GM21737 (cell line): ENCODE data around the gene ZDHHC7.
"Not testable (repeated sequence)": the region's sequence is repeated elsewhere in the genome, so short reads cannot be mapped to it uniquely, and the experiment has no call there.

Experiments used
- ATAC-seq: cut with Tn5 transposase; IDR thresholded peaks from one replicate; pipeline ENCODE4 v1.9.1; 2021; ENCODE audit warnings: mild to moderate bottlenecking, moderate library complexity; ENCODE audit not compliant: unreplicated experiment

Gene ZDHHC7, protein sequence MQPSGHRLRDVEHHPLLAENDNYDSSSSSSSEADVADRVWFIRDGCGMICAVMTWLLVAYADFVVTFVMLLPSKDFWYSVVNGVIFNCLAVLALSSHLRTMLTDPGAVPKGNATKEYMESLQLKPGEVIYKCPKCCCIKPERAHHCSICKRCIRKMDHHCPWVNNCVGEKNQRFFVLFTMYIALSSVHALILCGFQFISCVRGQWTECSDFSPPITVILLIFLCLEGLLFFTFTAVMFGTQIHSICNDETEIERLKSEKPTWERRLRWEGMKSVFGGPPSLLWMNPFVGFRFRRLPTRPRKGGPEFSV

DNA sequence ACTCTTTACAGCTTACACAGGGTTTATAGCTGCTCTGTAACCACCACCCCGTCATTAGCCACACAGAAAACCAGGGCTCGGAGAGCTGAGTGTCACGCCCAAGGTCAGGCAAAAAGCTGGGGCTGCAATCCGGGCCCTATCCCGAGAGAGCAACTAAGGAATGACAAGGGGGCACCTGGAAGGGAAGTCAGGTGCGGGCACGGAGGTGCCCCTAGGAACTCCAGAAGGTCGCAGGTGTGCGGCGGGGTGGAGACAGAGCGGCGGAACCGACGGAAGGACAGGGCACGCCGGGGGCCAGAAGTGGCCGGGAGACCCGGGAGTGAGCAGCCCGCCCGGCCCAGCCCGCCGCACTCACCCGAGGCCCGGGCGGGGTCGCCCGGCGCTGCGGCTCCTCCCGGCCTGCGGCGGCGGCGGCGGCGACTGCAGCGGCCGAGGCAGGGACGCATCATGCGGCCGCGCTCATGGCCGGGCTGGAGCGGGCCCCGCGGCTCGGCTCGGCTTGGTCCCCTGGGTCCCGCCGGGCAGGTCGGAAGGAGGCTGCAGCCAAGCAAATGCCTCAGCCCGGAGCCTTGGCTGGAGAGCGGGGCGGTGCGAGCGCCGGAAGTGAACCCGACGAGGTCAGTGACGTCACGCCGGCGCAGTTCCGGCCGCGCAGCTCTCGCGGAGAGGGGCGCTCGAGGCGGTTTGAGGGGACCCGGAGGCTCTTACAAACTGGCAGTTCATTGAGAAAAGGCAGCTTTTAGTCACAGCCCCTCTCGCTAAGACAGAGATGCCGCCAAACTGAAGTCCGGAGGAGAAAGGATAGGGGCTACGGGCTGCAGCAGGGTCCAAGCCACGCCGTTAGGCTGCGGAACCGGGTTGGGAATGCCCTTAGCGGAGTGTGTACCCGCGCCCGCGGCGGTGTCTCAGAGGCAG lies at the start of gene ZDHHC7:
TSS of gene ZDHHC7 (minus strand) at position 605 of the 915 bp plus-strand sequence. CDS start 20,917 bp downstream, outside the sequence.
- peak; percentile 89 for ATAC-seq

DNA sequence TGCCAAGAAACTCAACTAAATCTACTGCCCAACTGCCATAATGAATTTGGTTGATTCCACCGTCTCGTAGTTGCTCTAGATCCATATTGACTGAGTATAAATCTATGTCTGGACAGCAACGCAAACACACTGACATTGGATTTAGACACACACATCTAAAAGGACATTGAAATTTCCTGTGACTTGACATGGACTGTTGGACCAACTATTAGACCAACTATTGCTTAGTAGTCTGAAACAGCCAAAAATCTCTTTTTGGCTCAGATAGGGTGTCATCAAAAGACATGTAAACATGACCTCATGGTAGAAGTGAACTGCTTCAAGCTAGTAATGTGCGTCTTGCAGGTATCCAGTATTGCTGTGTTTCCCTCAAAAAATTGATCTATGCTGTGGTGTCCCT lies 47.6 kb upstream of the ZDHHC7 start:
- no peak for ATAC-seq

DNA sequence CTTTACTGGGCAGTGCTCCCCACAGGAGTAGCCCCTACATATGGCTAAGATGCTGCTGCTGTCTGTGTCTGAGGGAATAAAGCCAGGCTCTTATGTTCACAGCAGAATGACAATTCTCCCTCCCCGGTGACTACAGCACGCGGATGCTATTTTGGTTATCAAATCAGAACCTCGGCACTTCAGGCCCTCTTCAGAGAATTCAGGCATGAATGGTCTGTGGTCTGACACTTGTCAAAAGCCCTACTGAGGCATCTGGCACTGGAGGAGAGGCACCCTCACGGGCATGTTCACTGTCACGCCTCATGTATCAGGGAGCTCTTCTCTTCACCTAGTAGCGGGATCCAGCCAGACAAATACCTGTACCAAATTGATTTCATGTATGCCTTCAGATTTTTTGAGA lies 46.6 kb upstream of the ZDHHC7 start:
- no peak for ATAC-seq

DNA sequence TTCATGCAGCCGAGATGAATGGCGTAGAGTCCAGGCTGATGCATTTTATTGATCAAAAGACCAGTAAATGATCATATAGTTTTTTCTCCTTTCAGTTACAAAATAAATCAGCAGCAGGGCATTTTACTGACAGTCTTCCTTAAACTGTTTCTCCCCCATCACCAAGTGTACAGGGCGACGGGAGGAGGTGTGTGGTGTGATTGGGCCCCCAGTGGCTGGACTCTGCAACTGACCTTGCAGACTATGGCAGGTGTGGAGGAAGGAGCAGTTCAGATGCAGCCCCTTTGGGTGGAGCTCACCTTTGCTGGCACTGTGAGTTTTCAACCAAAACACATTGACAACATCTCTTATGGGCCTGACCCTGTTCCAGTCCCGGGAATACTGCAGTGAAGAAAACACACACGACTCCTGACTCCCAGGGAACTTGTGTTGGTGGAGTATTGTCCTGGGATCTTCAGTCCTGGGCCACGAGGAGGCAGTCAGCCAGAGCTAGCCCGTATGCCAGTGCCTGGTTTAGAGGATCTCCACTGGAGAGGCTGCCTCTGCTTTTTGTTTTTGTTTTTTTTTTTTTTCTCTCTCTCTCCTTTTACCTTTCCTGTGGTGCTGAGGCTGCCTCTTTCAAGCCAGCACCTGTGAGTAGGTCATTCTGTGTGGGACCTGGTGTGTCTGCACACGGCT lies 46.0 kb upstream of the ZDHHC7 start:
- ATAC-seq: no peak

DNA sequence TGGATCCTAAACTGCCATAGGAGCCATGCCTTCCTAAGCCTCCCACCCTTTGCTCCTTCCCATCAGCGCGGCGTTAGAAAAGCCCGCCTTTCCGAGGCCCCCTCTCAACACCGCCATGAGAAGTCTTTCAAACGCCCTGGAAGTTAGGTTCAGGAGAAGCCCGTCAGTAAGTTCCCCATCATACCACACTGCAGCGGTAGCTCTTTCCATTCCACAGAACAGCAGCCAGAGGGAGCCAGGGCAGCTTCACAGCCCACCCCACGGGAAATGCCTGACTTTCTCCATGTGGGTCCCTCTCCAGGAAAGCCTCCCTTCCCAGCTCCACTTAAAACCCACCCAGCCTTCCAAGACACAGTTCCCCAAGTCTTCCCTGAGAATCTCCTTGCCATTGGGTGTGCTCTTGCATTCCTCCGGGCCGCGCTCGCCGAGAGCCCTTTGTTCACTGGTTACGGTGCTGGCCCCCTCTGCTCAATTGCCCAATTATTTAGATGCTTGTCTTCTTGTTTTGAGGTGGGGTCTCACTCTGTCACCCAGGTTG lies 44.9 kb upstream of the ZDHHC7 start:
- ATAC-seq: no peak

DNA sequence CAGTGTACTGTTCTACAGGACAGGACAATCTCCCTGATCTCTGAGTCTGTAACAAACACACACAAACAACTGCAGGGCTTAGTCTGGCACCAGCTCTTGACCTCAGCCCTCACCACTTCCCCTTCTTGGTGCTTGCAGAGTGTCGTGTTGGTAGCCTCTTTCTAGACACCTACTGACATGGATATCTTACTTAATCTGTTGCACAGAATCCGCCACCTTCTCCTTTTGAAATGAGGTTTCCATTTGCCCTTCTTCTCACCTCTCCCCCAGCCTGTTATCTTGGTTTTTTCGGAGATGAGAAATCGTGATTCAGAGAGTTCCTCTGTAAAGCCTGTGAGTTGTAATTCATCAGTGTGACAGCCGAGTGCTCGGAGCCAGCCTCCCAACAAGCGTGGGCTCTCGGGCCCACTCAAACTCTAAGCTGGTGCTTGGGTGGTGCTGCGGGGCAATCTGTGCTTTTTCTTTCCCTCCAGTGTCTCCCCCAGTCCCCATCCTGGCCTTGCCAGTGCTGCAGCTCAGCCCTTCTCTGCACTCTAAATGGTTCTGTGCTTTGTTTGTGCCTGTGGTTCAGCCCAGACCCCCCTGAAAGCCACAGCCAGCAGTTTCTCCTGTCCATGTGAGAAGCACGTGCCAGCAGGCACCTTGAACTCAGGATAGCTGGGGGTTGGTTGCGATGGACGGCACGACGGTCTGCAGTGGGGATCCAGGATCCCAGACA lies 44.3 kb upstream of the ZDHHC7 start:
- peak; percentile 89 for ATAC-seq

DNA sequence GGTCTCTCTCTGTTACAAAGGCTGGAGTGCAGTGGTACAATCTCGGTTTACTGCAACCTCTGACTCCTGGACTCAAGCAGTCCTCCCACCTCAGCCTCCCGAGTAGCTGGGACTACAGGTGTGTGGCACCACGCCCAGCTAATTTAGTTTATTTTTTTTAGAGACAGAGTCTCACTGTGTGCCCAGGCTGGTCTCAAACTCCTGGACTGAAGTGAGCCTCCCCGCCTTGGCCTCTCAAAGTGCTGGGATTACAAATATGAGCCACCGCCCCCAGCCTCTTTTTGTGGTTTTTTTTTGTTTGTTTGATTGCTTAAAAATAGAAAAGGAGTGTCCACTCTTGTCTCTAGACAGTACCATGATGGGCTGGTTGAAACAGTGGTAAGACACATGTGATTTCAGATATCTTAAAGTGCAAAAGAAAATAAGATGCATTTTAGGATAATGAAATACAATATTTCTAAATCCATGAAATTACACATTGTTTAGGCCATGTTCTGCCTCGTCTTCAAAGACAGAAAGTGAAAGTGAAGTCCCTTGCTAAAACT lies 43.7 kb upstream of the ZDHHC7 start:
- ATAC-seq: no peak

DNA sequence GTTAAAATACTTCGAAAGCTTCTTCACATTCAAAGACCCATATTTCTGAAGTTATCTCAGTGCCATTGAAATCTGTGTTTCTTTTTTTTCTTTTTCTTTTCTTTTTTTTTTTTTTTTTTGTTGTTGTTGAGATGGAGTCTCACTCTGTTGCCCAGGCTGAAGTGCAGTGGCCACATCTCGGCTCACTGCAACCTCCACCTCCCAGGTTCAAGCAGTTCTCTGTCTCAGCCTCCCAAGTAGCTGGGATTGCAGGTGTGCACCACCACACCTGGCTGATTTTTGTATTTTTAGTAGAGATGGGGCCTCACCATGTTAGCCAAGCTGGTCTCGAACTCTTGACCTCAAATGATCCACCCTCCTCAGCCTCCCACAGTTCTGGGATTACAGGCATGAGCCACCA lies 43.0 kb upstream of the ZDHHC7 start:
- ATAC-seq: not testable (repeated sequence)

DNA sequence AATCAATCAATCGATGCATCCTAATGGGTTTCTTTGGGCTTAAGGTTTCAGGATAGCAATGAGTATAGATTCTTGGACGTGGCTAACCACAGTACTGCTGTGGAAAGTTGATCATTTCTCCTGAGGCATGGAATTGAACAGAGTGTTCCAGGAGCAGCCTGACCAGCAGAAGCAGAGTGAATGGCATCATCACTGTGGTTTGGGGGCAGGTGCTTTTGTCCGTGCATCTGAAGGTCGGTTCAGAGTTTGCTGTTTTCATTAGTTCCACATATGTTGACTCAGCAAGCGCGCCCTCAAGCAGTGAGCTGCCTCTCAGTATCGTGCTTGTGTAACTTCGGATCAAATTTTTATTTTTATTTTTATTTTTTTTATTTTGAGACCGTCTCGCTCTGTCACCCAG lies 41.2 kb upstream of the ZDHHC7 start:
- no peak for ATAC-seq

DNA sequence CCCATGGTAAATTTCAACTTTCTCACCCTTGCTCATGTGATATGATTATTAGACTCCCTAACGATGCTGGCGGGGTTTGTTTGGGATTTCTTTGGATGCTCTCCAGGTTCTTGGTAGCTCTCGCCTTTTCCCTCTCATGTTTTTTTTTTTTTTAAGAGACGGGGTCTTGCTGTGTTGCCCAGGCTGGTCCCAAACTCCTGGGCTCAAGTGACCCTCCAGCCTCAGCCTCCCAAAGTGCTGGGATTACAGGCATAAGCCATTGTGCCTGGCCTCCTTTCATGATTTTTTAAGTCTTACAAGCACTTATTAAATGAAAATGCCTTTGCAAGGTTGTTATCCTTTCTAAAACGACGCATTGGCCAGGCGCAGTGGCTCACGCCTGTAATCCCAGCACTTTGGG lies 40.3 kb upstream of the ZDHHC7 start:
- no peak for ATAC-seq

DNA sequence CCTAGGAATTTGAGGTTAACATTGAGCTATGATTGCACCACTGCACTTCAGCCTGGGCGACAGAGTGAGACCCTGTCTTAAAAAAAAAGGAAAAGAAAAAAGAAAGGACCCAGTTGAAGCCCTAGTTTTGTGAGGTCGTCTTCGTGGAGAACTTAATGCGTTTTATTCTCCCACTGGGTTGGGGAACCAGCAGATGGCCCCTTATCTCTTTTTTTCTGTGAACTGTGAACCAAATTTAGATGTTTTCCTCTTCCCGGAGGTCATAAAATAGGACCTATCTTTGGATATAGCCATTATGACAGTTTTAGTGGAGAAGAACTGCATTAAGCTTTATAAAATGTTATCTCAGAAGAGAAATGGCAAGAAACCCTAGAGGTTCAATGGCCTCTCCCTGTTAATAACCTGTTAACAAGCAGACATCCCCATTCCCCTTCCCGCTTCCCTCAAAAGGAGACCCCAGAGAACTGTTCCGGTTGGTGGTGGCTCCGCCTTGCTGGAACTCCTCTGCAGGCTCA lies 39.8 kb upstream of the ZDHHC7 start:
- no peak for ATAC-seq

DNA sequence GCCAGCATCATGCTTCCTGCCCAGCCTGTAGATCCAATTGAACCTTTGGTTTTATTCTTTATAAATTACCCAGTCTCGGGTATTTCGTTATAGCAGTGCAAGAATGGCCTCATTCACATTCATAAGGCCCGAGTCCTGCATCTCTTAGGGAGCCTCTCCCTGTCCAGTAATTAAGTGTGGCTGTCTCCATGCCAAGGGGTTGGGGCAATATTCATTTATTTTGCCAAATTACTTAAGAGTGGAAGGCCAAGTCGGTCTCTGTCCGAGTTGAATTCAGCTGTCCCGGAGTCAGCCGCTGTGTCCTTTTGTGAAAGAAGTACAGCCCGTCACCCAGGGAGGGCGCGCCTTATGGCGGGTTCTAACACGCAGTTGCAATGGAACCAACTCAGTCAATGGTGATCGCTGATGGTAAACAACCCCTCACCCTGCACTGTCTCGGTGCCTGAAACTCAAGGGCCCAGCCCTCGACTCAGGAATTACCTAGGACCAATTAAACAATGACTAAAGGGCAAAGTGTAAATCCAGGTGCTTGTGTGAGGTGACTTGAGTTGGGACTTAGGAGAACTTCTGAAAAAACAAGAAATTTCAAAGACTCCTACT lies 38.5 kb upstream of the ZDHHC7 start:
- no peak for ATAC-seq

DNA sequence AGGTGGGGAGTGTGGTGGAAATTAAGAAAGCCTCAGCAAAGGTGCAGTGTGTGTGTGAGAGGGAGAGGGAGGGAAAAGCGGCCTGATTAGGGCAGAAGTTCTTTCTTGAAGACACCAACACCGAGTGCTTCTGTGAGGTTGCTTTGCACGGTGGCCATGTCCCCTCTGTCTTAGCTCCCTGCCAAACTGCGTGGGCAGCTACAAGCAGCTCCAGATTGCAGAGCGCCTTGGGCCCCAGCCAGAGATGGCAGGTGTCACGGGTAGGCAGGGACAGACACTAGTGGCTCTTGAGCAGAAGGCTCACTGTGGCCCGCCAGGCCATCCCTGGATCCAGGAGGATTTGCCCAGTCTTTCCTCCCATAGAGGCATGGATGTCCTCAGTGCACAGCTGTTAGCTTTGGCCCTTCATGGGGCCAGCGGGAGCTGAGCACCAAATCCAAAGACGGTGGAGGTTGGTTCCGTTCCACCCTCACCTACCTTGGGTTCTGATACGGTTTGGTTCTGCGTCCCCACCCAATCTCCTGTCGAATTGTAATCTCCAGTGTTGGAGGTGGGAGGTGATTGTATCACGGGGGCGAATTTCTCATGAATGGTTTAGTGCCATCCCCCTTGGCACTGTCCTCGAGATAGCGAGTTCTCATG lies 37.7 kb upstream of the ZDHHC7 start:
- no peak for ATAC-seq

DNA sequence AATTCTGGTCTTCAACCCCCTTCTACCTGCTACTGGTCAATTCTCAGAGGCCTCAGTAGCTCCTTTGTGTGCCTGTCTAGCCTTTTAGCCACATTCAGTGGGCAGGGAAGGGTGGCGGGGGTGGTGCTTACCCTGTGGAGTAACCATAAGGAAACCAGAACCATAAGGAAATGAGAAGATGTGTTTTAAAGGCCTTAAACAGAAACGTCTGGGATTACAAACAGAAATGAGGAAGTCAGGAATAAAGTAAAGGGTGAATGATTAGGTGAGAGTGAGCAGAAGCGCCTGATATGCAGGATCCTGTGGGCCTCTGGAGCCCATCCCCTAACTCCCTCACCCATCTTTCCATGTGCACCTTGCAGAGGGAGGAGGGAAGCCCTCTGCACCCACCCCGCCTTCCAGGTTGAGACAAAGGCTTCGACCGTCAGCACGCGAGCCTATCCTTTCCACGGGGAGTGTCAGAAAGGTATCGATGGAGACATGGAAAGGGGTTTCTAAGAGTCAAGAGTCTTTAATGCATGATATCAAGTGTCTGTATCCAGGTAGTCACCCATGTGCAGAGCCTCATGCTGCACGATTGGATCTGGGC lies 36.6 kb upstream of the ZDHHC7 start:
- no peak for ATAC-seq

DNA sequence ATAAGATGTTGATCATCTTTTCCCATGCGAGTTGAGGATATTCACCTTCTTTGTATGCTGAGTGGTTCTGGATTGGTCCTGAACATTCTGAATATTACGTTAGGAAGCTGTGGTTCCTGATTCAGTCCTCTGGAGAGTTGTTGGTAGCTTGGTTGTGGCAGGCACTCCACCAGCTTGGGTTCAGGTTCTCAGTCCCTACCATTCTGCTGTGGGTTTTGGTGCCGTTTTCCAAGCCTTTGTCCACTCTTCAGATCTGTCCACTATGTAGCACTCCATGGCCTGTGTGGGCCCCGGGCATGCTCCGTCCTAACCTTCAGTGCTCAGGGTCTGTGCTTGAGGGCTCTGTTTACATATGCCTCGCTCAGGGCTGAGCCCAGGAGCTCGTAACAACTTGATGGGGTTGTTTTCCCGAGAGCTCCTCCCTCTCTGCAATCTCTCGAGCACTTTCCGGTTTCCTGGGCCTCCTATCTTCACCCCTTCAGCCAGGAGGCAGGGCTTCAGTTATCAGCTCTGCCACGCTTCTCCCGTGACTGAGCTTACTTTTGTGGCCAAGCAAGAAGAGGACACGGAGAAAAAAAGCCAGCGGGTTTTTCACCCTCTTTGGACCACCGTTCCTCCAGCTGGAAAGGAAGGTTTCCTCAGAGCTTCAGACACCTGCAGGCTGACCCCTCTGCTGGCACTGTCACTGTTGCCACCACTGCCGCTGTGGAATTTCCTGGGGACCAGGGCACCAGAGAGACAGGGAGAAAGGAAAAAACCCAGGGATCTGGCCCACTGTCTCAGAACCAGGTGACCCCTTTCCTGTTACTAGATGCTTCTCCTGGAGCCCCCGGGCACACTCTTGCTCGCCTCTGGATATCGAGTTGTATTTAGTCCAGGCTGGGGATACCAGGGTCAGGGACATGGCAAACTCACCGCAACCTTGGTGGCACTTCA lies 35.9 kb upstream of the ZDHHC7 start:
- no peak for ATAC-seq

DNA sequence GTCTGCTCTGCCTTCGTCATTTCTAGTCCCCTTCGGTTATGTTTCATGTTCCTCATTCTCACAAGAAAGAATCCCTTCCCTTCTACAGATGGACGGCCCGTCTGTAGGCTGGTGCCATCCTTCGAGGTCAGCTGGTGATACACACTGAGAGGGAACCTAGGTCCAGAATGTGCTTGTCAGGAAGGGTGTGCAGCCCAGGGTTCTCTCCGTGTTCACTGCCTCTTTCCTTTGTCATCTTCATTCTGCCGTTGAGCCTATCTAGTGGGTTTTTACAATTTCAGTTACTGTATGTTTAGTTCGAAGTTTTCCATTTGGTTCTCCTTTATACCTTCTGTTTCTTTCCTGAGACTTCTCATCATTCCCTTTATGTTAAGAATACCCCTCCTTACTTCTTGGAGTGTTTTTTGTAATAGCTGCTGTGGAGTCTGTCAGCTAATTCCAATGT lies 35.2 kb upstream of the ZDHHC7 start:
- ATAC-seq: no peak

DNA sequence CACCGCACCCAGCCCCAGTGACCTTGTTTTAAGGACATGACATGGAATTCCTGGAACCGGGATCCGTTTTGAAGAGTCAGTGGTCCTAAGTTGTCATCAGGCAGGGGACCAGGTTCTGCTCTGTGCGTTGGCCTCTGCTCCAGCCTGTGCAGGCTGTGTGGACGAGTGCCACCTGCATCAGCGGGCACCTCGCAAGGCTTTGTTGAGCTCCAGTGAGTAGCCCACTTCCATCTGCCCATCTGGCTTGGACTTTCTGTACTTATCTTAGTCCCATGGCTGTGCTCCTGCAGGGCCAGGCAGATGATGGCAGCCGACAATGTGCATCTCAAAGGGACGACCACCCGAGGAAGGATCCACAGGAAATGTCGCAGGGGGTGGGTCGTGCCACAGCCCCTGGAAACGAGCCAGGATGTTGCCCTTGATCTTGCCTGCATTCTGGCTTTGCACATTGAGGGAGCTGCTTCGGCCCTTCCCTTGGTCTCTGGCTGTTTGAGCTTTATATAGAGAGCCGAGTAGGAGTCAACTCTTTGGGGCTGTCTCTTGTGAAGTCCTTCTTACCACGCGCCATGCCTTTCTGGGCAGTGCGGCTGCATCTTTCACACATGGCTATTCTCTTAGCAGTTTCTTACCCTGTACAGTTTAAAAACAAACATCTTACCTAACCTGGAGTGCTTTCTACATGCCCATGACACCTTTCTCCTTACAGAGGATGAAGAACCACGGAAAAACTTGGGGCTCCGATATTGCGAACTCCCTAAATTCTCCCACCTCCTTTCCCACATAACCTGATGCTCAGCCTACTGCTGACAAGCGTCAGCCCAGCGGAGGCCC lies 34.5 kb upstream of the ZDHHC7 start:
- ATAC-seq: no peak
